Neural cell (in vitro differentiated cells): ENCODE results near the gene GVQW3. TPM values are rescaled to one million over a fixed set of nuclear protein-coding genes. Genes with fewer than 3 reads are reported as not detected.

Source experiments
- H2AFZ ChIP-seq: fragments of 200-600, 300-800 bp; sonication (generic), shearing (Covaris generic); 2 replicates; pipeline ENCODE4 v1.6.0; 2014; ENCODE audit warnings: low read depth, mild to moderate bottlenecking, antibody characterized with exemption, low read length, moderate library complexity
- H3F3A ChIP-seq: fragments of 200-600 bp; shearing (Covaris generic); 2 replicates; pipeline ENCODE4 v1.6.1; 2016; ENCODE audit warnings: mild to moderate bottlenecking, moderate library complexity, mixed read lengths, antibody characterized with exemption, low read length; ENCODE audit not compliant: insufficient read depth, poor library complexity, severe bottlenecking
- H3K27ac ChIP-seq: fragments of 200-600, 300-800 bp; sonication (generic), shearing (Covaris generic); 2 replicates; pipeline ENCODE4 v1.5.1; 2014; ENCODE audit warnings: mild to moderate bottlenecking, low read length, moderate library complexity
- H3K27me3 ChIP-seq: fragments of 300-800, 200-600 bp; sonication (generic), shearing (Covaris generic); 2 replicates; pipeline ENCODE4 v1.6.0; 2014; ENCODE audit warnings: mild to moderate bottlenecking, low read depth, low read length, moderate library complexity; ENCODE audit not compliant: insufficient read depth
- H3K36me3 ChIP-seq: fragments of 300-800, 200-600 bp; sonication (generic), shearing (Covaris generic); 2 replicates; pipeline ENCODE4 v1.5.1; 2014; ENCODE audit warnings: mild to moderate bottlenecking, antibody characterized with exemption, low read length, moderate library complexity; ENCODE audit not compliant: insufficient read depth
- H3K4me2 ChIP-seq: fragments of 300-800, 200-600 bp; sonication (generic), shearing (Covaris generic); 2 replicates; pipeline ENCODE4 v1.6.0; 2014; ENCODE audit warnings: mild to moderate bottlenecking, low read length
- H3K4me3 ChIP-seq: fragments of 300-800, 200-600 bp; sonication (generic), shearing (Covaris generic); 2 replicates; pipeline ENCODE4 v1.5.1; 2014; ENCODE audit warnings: mild to moderate bottlenecking, low read length, moderate library complexity
- H3K79me2 ChIP-seq: fragments of 200-600 bp; shearing (Covaris generic); replicated peaks from 2 replicates; pipeline ENCODE4 v1.6.0; 2014; ENCODE audit warnings: mild to moderate bottlenecking, low read length, moderate library complexity; ENCODE audit not compliant: insufficient read depth
- H3K9ac ChIP-seq: fragments of 300-800, 200-600 bp; sonication (generic), shearing (Covaris generic); 2 replicates; pipeline ENCODE4 v1.6.1; 2016; ENCODE audit warnings: mild to moderate bottlenecking, low read length, mixed read lengths
- H3K9me2 ChIP-seq: fragments of 200-600 bp; shearing (Covaris generic); 2 replicates; pipeline ENCODE4 v1.6.1; 2016; ENCODE audit warnings: mild to moderate bottlenecking, low read length, mixed read lengths; ENCODE audit not compliant: insufficient read depth
- H3K9me3 ChIP-seq: fragments of 200-600, 300-800 bp; sonication (generic), shearing (Covaris generic); 2 replicates; pipeline ENCODE4 v1.6.1; 2016; ENCODE audit warnings: mild to moderate bottlenecking, mixed run types, low read length, moderate library complexity, mixed read lengths
- H4K20me1 ChIP-seq: fragments of 200-600 bp; shearing (Covaris generic); 2 replicates; pipeline ENCODE4 v1.6.1; 2016; ENCODE audit warnings: mild to moderate bottlenecking, mixed run types; ENCODE audit not compliant: insufficient read depth
- EP300 ChIP-seq: fragments of 450-650 bp; conservative IDR thresholded peaks from 2 replicates; pipeline ENCODE4 v1.6.1; 2014; ENCODE audit warnings: antibody characterized with exemption, mild to moderate bottlenecking, moderate library complexity; ENCODE audit not compliant: poor library complexity, severe bottlenecking
- EZH2 ChIP-seq: fragments of 200-600, 300-800 bp; shearing (Covaris generic), sonication (generic); IDR thresholded peaks from 2 replicates; pipeline ENCODE4 v1.6.1; 2014; ENCODE audit warnings: antibody characterized with exemption, low read length, borderline replicate concordance, mild to moderate bottlenecking; ENCODE audit not compliant: insufficient read depth, poor library complexity, severe bottlenecking
- MXI1 ChIP-seq: fragments of 450-650 bp; conservative IDR thresholded peaks from 2 replicates; pipeline ENCODE4 v1.6.1; 2014; ENCODE audit warnings: antibody characterized with exemption, mild to moderate bottlenecking; ENCODE audit not compliant: poor library complexity, severe bottlenecking
- POLR2AphosphoS5 ChIP-seq: IDR thresholded peaks from 2 replicates; pipeline ENCODE4 v1.6.1; 2012
- RAD21 ChIP-seq: fragments of 450-650 bp; conservative IDR thresholded peaks from 2 replicates; pipeline ENCODE4 v1.6.1; 2014; ENCODE audit warnings: antibody characterized with exemption, mild to moderate bottlenecking, moderate library complexity
- SMC3 ChIP-seq: fragments of 450-650 bp; conservative IDR thresholded peaks from 2 replicates; pipeline ENCODE4 v1.6.1; 2014; ENCODE audit warnings: antibody characterized with exemption, mild to moderate bottlenecking, moderate library complexity; ENCODE audit not compliant: poor library complexity
- TAF1 ChIP-seq: IDR thresholded peaks from 2 replicates; pipeline ENCODE4 v1.6.1; 2012; ENCODE audit warnings: low read depth
- polyA plus RNA-seq: library from polyadenylated mRNA; depleted of rRNA; stranded (reverse); fragments of >200 nt; gene quantifications from 2 replicates; pipeline ENCODE4 v1.2.3, GENCODE V29; 2014
- TF ChIP-seq, protein P1 (sequence below): IDR thresholded peaks from 2 replicates; pipeline ENCODE4 v1.6.1; 2012; ENCODE audit warnings: borderline replicate concordance
- TF ChIP-seq, protein P2 (sequence below): fragments of 450-650 bp; IDR thresholded peaks from 2 replicates; pipeline ENCODE4 v1.5.1; 2014; ENCODE audit warnings: antibody characterized with exemption, mild to moderate bottlenecking, moderate library complexity; ENCODE audit not compliant: poor library complexity, severe bottlenecking

The GVQW3 gene
- polyA plus RNA-seq, 1 donor from 2014 or later = 17.2 TPM

DNA sequence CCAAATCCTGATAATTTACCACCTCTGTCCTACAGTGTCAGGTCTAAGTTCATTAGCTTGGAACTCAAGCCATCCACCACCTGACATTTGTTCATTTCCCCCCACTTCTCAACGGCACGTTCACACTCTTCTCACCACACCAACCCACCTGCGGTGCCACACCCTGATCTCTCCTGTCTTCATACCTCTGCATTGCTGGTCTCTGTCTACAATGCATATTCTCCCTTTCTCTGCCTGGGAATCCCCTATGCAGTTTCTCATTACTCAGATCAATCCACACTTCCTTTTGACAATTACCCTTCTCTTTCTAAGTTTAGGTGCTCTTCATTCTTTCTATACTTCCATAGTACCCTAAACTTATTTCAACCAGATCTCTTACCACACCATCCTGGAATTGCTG is 43.3 kb downstream of the GVQW3 start:
- H3K79me2 ChIP-seq = no peaks in the 10 kb centered on the region
- no peaks in the 10 kb centered on the region for H3K9me3 ChIP-seq
- no peak overlapping the region for H3K4me2 ChIP-seq
- TF ChIP-seq, protein P1, sequence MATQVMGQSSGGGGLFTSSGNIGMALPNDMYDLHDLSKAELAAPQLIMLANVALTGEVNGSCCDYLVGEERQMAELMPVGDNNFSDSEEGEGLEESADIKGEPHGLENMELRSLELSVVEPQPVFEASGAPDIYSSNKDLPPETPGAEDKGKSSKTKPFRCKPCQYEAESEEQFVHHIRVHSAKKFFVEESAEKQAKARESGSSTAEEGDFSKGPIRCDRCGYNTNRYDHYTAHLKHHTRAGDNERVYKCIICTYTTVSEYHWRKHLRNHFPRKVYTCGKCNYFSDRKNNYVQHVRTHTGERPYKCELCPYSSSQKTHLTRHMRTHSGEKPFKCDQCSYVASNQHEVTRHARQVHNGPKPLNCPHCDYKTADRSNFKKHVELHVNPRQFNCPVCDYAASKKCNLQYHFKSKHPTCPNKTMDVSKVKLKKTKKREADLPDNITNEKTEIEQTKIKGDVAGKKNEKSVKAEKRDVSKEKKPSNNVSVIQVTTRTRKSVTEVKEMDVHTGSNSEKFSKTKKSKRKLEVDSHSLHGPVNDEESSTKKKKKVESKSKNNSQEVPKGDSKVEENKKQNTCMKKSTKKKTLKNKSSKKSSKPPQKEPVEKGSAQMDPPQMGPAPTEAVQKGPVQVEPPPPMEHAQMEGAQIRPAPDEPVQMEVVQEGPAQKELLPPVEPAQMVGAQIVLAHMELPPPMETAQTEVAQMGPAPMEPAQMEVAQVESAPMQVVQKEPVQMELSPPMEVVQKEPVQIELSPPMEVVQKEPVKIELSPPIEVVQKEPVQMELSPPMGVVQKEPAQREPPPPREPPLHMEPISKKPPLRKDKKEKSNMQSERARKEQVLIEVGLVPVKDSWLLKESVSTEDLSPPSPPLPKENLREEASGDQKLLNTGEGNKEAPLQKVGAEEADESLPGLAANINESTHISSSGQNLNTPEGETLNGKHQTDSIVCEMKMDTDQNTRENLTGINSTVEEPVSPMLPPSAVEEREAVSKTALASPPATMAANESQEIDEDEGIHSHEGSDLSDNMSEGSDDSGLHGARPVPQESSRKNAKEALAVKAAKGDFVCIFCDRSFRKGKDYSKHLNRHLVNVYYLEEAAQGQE = no peak
- no peak for TF ChIP-seq EZH2
- no peak for TF ChIP-seq EP300
- TF ChIP-seq TAF1 = no peak
- no peak for TF ChIP-seq SMC3
- no peak for TF ChIP-seq POLR2AphosphoS5
- TF ChIP-seq MXI1 = no peak
- TF ChIP-seq RAD21 = no peak
- H3K9me2 ChIP-seq = no peaks in the 10 kb centered on the region
- H3K27ac ChIP-seq = no peak overlapping the region
- H3F3A ChIP-seq = no peaks in the 10 kb centered on the region
- H3K4me3 ChIP-seq = no peak overlapping the region
- H4K20me1 ChIP-seq = no peaks in the 10 kb centered on the region
- H2AFZ ChIP-seq = no peak overlapping the region
- H3K27me3 ChIP-seq = no peaks in the 10 kb centered on the region
- no peaks in the 10 kb centered on the region for H3K36me3 ChIP-seq
- H3K9ac ChIP-seq = no peak overlapping the region

DNA sequence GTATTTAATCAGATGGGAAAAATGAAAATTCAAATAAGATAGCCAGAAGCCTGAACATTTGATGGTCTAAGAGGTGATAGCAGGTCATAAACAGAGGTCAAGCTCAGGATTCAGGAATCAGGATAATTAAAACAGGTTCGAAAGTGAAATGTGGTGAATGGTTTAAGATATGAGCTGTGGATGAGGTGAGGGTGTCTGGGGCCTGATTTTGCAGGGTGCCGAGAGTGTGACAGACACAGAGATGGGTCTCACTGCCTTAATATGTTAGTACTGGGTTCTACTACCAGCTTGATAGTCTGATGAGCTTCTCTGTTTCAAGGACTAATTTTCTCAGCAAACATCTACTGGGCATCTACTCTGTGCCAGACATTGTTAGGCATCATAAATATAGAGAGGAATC is 43.8 kb downstream of the GVQW3 start:
- H3K79me2 ChIP-seq = no peaks in the 10 kb centered on the region
- no peaks in the 10 kb centered on the region for H3F3A ChIP-seq
- TF ChIP-seq POLR2AphosphoS5 (no peak), RAD21 (no peak), MXI1 (no peak), TAF1 (no peak), EP300 (no peak), SMC3 (no peak), EZH2 (no peak)
- TF ChIP-seq, protein P1 = no peak
- TF ChIP-seq, protein P2, sequence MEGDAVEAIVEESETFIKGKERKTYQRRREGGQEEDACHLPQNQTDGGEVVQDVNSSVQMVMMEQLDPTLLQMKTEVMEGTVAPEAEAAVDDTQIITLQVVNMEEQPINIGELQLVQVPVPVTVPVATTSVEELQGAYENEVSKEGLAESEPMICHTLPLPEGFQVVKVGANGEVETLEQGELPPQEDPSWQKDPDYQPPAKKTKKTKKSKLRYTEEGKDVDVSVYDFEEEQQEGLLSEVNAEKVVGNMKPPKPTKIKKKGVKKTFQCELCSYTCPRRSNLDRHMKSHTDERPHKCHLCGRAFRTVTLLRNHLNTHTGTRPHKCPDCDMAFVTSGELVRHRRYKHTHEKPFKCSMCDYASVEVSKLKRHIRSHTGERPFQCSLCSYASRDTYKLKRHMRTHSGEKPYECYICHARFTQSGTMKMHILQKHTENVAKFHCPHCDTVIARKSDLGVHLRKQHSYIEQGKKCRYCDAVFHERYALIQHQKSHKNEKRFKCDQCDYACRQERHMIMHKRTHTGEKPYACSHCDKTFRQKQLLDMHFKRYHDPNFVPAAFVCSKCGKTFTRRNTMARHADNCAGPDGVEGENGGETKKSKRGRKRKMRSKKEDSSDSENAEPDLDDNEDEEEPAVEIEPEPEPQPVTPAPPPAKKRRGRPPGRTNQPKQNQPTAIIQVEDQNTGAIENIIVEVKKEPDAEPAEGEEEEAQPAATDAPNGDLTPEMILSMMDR = no peak
- H3K9ac ChIP-seq = no peak overlapping the region
- H3K9me3 ChIP-seq = no peaks in the 10 kb centered on the region
- H3K27me3 ChIP-seq = no peaks in the 10 kb centered on the region
- H3K36me3 ChIP-seq = no peaks in the 10 kb centered on the region
- no peaks in the 10 kb centered on the region for H4K20me1 ChIP-seq
- no peak overlapping the region for H3K4me3 ChIP-seq
- no peak overlapping the region for H3K27ac ChIP-seq
- H3K4me2 ChIP-seq = no peak overlapping the region
- no peaks in the 10 kb centered on the region for H3K9me2 ChIP-seq
- H2AFZ ChIP-seq = no peak overlapping the region
